Aorta (tissue), 5 donors: ENCODE results near the gene LUC7L2. TPM values are rescaled to one million over a fixed set of nuclear protein-coding genes. Genes with fewer than 3 reads are reported as not detected.
"Not testable (repeated sequence)": the region's sequence is repeated elsewhere in the genome, so short reads cannot be mapped to it uniquely, and the experiment has no call there.

ENCODE experiments used
- ATAC-seq: fragments of 200-7000 bp; cut with Tn5 transposase; one replicate; pipeline ENCODE4 v1.9.1; 2022; ENCODE audit warnings: moderate library complexity; ENCODE audit not compliant: low FRiP score
- DNase-seq, 2 donors: peaks; one replicate each; pipeline ENCODE4 v3.0.0-alpha.2; 2020
- H3K27ac ChIP-seq, 2 donors: one replicate each; pipeline ENCODE4 v1.5.1; 2013; ENCODE audit warnings: low read length in 2 of 2, mild to moderate bottlenecking in 2 of 2, moderate library complexity in 2 of 2, control low read depth in 1 of 2, inconsistent platforms in 1 of 2, low read depth in 1 of 2
- H3K27me3 ChIP-seq, 2 donors: one replicate each; pipeline ENCODE4 v1.6.1; 2013; ENCODE audit warnings: control low read depth in 1 of 2, low read length in 1 of 2, mild to moderate bottlenecking in 1 of 2, moderate library complexity in 1 of 2; ENCODE audit not compliant: insufficient read depth in 2 of 2, control insufficient read depth in 1 of 2
- H3K36me3 ChIP-seq, 2 donors: one replicate each; pipeline ENCODE4 v1.6.1; 2013; ENCODE audit warnings: control low read depth in 1 of 2, low read length in 1 of 2, mild to moderate bottlenecking in 1 of 2; ENCODE audit not compliant: insufficient read depth in 2 of 2, control insufficient read depth in 1 of 2
- H3K4me1 ChIP-seq, 2 donors: one replicate each; pipeline ENCODE4 v1.6.1; 2013; ENCODE audit warnings: low read length in 2 of 2, control low read depth in 1 of 2, mild to moderate bottlenecking in 1 of 2, moderate library complexity in 1 of 2; ENCODE audit not compliant: insufficient read depth in 2 of 2, control insufficient read depth in 1 of 2
- H3K4me3 ChIP-seq, 2 donors: one replicate each; pipeline ENCODE4 v1.5.1; 2013; ENCODE audit warnings: low read length in 2 of 2, control low read depth in 1 of 2, mild to moderate bottlenecking in 1 of 2
- H3K9me3 ChIP-seq: one replicate; pipeline ENCODE4 v1.6.1; 2013; ENCODE audit warnings: mild to moderate bottlenecking, low read length; ENCODE audit not compliant: control insufficient read depth
- WGBS, 2 donors: extraction: QIAGEN DNeasy Blood & Tissue Kit; methylation state at CpG; one replicate each; pipeline ENCODE4 v1.1.7; 2013; 5-methylcytosine and 5-hydroxymethylcytosine counted together
- intact Hi-C, 2 donors: fragments of 100-400 bp; cut with DNase I; formaldehyde crosslinking; loops; one replicate each; pipeline versions ENCODE4 v1.14.2 to v1.15.0; 2022
- polyA plus RNA-seq, 2 donors: library from polyadenylated mRNA; stranded (reverse); fragments of 200-250 nt; gene quantifications; one replicate each; pipeline ENCODE4 v1.2.3, GENCODE V29; 2013
- total RNA-seq, 2 donors: library from RNA; stranded (reverse); fragmentation: NEBNext Ultra II Directional; extraction: Animal tissue kit (Norgen Biotek cat#: 25700); gene quantifications; one replicate each; pipeline ENCODE4 v1.2.1, GENCODE V29; 2021
- donor health status: healthy with polysubstance abuse.
- donor health status: Bipolar disorder and iron deficiency.
- donor health status: DM: no; HTN: no; CAD: no.
- donor health status: DM: no; HTN: no; CAD: no.
- donor health status: DM: yes; HTN: yes; CAD: no.

The LUC7L2 gene
- total and polyA plus RNA-seq, 4 donors, result 37.4 to 121 (median 91.3) TPM

GRCh38 chr7:139453673-139454321, 94.1 kb downstream of the LUC7L2 start:
- DNase-seq, result peak; percentile 53 to 79
- H3K27me3 ChIP-seq, result no peaks in the 10 kb centered on the region
- peak overlapping the region in 1 of 2 donors; percentile 53 for H3K27ac ChIP-seq
- no peak overlapping the region for H3K4me3 ChIP-seq
- H3K36me3 ChIP-seq, result no peaks in the 10 kb centered on the region
- WGBS, 2 donors, result 8 to 15% methylated on average over 19 to 20 of the region's 20 CpGs
- intact Hi-C loops, result no loop called here
- peak; percentile 65 for ATAC-seq
- H3K4me1 ChIP-seq, result no peaks in the 10 kb centered on the region
- H3K9me3 ChIP-seq, result no peaks in the 10 kb centered on the region

- intact Hi-C loops, result no loop called here
- ATAC-seq (no peak), DNase-seq (no peak)
- H3K4me3 ChIP-seq, result no peak overlapping the region
- no peaks in the 10 kb centered on the region for H3K36me3 ChIP-seq
- no peaks in the 10 kb centered on the region for H3K27me3 ChIP-seq
- no peak overlapping the region for H3K27ac ChIP-seq
- no peaks in the 10 kb centered on the region for H3K4me1 ChIP-seq
- H3K9me3 ChIP-seq, result no peaks in the 10 kb centered on the region
- WGBS, 2 donors, result 61% methylated on average over 4 of the region's 4 CpGs
Observed at GRCh38 chr7:139455789-139456188, 96.1 kb downstream of the LUC7L2 start.

GRCh38 chr7:139456511-139456910, 96.8 kb downstream of the LUC7L2 start:
- Histone ChIP-seq H3K9me3 (no peaks in the 10 kb centered on the region), H3K36me3 (no peaks in the 10 kb centered on the region), H3K27ac (no peak overlapping the region), H3K27me3 (no peaks in the 10 kb centered on the region), H3K4me3 (no peak overlapping the region), H3K4me1 (no peaks in the 10 kb centered on the region)
- intact Hi-C loops, result no loop called here
- DNase-seq (no peak), ATAC-seq (no peak)
- 96 to 97% methylated on average over 8 of the region's 8 CpGs for WGBS, 2 donors

GRCh38 chr7:139457153-139457946, 97.7 kb downstream of the LUC7L2 start:
- ATAC-seq, result no peak
- intact Hi-C loops, result no loop called here
- Histone ChIP-seq H3K27ac (no peak overlapping the region), H3K4me3 (no peak overlapping the region), H3K9me3 (no peaks in the 10 kb centered on the region), H3K27me3 (no peaks in the 10 kb centered on the region), H3K36me3 (no peaks in the 10 kb centered on the region), H3K4me1 (no peaks in the 10 kb centered on the region)
- DNase-seq, result no peak
- WGBS, 2 donors, result 75 to 80% methylated on average over 15 of the region's 15 CpGs

GRCh38 chr7:139463421-139463820, 103.7 kb downstream of the LUC7L2 start:
- DNase-seq, H3K4me3 ChIP-seq, H3K36me3 ChIP-seq, ATAC-seq, H3K4me1 ChIP-seq, H3K27ac ChIP-seq, H3K9me3 ChIP-seq, H3K27me3 ChIP-seq, intact Hi-C loops: not testable (repeated sequence)
- WGBS, 2 donors, result 97% methylated on average over 12 of the region's 12 CpGs

- ATAC-seq, H3K27ac ChIP-seq, H3K27me3 ChIP-seq, DNase-seq, intact Hi-C loops, H3K36me3 ChIP-seq, H3K4me3 ChIP-seq, H3K4me1 ChIP-seq, H3K9me3 ChIP-seq: not testable (repeated sequence)
- WGBS, 2 donors, result 97% methylated on average over 4 of the region's 4 CpGs
Observed at GRCh38 chr7:139464511-139464910, 104.8 kb downstream of the LUC7L2 start.

- H3K4me1 ChIP-seq, H3K4me3 ChIP-seq, intact Hi-C loops, ATAC-seq, H3K27me3 ChIP-seq, DNase-seq, H3K9me3 ChIP-seq, H3K36me3 ChIP-seq, H3K27ac ChIP-seq: not testable (repeated sequence)
- 98 to 99% methylated on average over 10 of the region's 10 CpGs for WGBS, 2 donors
Observed at GRCh38 chr7:139465072-139465471, 105.4 kb downstream of the LUC7L2 start.

- H3K36me3 ChIP-seq, H3K4me3 ChIP-seq, DNase-seq, intact Hi-C loops, H3K4me1 ChIP-seq, H3K9me3 ChIP-seq, H3K27ac ChIP-seq, H3K27me3 ChIP-seq, ATAC-seq: not testable (repeated sequence)
- WGBS, 2 donors, result 89 to 93% methylated on average over 7 of the region's 7 CpGs
Observed at GRCh38 chr7:139467729-139468128, 108.0 kb downstream of the LUC7L2 start.

- H3K4me1 ChIP-seq, H3K27me3 ChIP-seq, H3K27ac ChIP-seq, DNase-seq, H3K9me3 ChIP-seq, intact Hi-C loops, ATAC-seq, H3K36me3 ChIP-seq, H3K4me3 ChIP-seq: not testable (repeated sequence)
- 90 to 93% methylated on average over 5 of the region's 5 CpGs for WGBS, 2 donors
Observed at GRCh38 chr7:139468281-139468680, 108.6 kb downstream of the LUC7L2 start.
